ENCODE results near the gene MGLL. TPM values are rescaled to one million over a fixed set of nuclear protein-coding genes. Genes with fewer than 3 reads are reported as not detected.

The MGLL gene
- total RNA-seq, 1 experiment from 2014 or later, result 42.4 TPM

- TF ChIP-seq CTCF (IDR thresholded peaks at IDR 0.05; ENCODE audit: unreplicated experiment), result no peak
- Mint-ChIP-seq H3K9me3 (ENCODE audit: low read depth, unreplicated experiment) (no peaks in the 10 kb centered on the region), H3K27ac (ENCODE audit: unreplicated experiment) (no peak overlapping the region), H3K27me3 (ENCODE audit: unreplicated experiment) (peaks cover 14% of the 10 kb centered on the region), H3K4me1 (ENCODE audit: low read depth, unreplicated experiment) (peaks cover 7% of the 10 kb centered on the region), H3K36me3 (ENCODE audit: insufficient read depth, unreplicated experiment) (no peaks in the 10 kb centered on the region), H3K4me3 (ENCODE audit: low read depth, unreplicated experiment) (no peak overlapping the region)
- intact Hi-C loops (cut with micrococcal nuclease; ENCODE audit: unreplicated experiment), result no loop called here
- no TSS peak for BruUV-seq (replicated peaks)
- DNase-seq, result no peak
- CTCF ChIA-PET, result interaction anchor here (0.6 to 1.1 kb wide), 4 partner anchors 11 to 312 kb away, joined by 3 to 5 read pairs (median 3); no protein-coding TSS in a partner anchor
Measured at GRCh38 chr3:127865941-127866340, 43.6 kb upstream of the MGLL start.

- no peak for TF ChIP-seq CTCF (IDR thresholded peaks at IDR 0.05; ENCODE audit: unreplicated experiment)
- Mint-ChIP-seq H3K4me1 (ENCODE audit: low read depth, unreplicated experiment) (no peaks in the 10 kb centered on the region), H3K36me3 (ENCODE audit: insufficient read depth, unreplicated experiment) (no peaks in the 10 kb centered on the region), H3K27ac (ENCODE audit: unreplicated experiment) (no peak overlapping the region), H3K4me3 (ENCODE audit: low read depth, unreplicated experiment) (no peak overlapping the region), H3K27me3 (ENCODE audit: unreplicated experiment) (peaks cover 4% of the 10 kb centered on the region), H3K9me3 (ENCODE audit: low read depth, unreplicated experiment) (no peaks in the 10 kb centered on the region)
- no peak for DNase-seq
- CTCF ChIA-PET, result no interaction called here
- no TSS peak for BruUV-seq (replicated peaks)
- intact Hi-C loops (cut with micrococcal nuclease; ENCODE audit: unreplicated experiment), result no loop called here
Measured at GRCh38 chr3:127860211-127860696, 37.9 kb upstream of the MGLL start.

GRCh38 chr3:127859730-127860129, 37.4 kb upstream of the MGLL start:
- intact Hi-C loops (cut with micrococcal nuclease; ENCODE audit: unreplicated experiment), result no loop called here
- Mint-ChIP-seq H3K27ac (ENCODE audit: unreplicated experiment) (no peak overlapping the region), H3K36me3 (ENCODE audit: insufficient read depth, unreplicated experiment) (no peaks in the 10 kb centered on the region), H3K4me3 (ENCODE audit: low read depth, unreplicated experiment) (no peak overlapping the region), H3K4me1 (ENCODE audit: low read depth, unreplicated experiment) (no peaks in the 10 kb centered on the region), H3K27me3 (ENCODE audit: unreplicated experiment) (peaks cover 9% of the 10 kb centered on the region), H3K9me3 (ENCODE audit: low read depth, unreplicated experiment) (no peaks in the 10 kb centered on the region)
- no peak for TF ChIP-seq CTCF (IDR thresholded peaks at IDR 0.05; ENCODE audit: unreplicated experiment)
- CTCF ChIA-PET, result no interaction called here
- no peak for DNase-seq
- no TSS peak for BruUV-seq (replicated peaks)

GRCh38 chr3:127858937-127859336, 36.6 kb upstream of the MGLL start:
- DNase-seq, result no peak
- BruUV-seq (replicated peaks), result no TSS peak
- CTCF ChIA-PET, result no interaction called here
- H3K4me1 Mint-ChIP-seq (ENCODE audit: low read depth, unreplicated experiment), result no peaks in the 10 kb centered on the region
- no peak for TF ChIP-seq CTCF (IDR thresholded peaks at IDR 0.05; ENCODE audit: unreplicated experiment)
- no peaks in the 10 kb centered on the region for H3K36me3 Mint-ChIP-seq (ENCODE audit: insufficient read depth, unreplicated experiment)
- H3K27me3 Mint-ChIP-seq (ENCODE audit: unreplicated experiment), result peaks cover 17% of the 10 kb centered on the region
- H3K9me3 Mint-ChIP-seq (ENCODE audit: low read depth, unreplicated experiment), result no peaks in the 10 kb centered on the region
- intact Hi-C loops (cut with micrococcal nuclease; ENCODE audit: unreplicated experiment), result no loop called here
- no peak overlapping the region for H3K4me3 Mint-ChIP-seq (ENCODE audit: low read depth, unreplicated experiment)
- no peak overlapping the region for H3K27ac Mint-ChIP-seq (ENCODE audit: unreplicated experiment)
